Loucy (cell line): ENCODE data around the gene BCAS2.

ENCODE experiments used
- H2AFZ ChIP-seq: fragments of 200-600 bp; sonication (generic); 2 replicates; pipeline ENCODE4 v1.6.0; 2016; ENCODE audit warnings: antibody characterized with exemption, mild to moderate bottlenecking, low read length, moderate library complexity
- H3F3A ChIP-seq: fragments of 200-600 bp; 2 replicates; pipeline ENCODE4 v1.6.0; 2016; ENCODE audit warnings: antibody characterized with exemption, low read depth, mild to moderate bottlenecking
- H3K27me3 ChIP-seq: fragments of 200-600 bp; sonication (generic); 2 replicates; pipeline ENCODE4 v1.6.1; 2014; ENCODE audit warnings: low read length, mild to moderate bottlenecking; ENCODE audit not compliant: insufficient read depth, poor library complexity, severe bottlenecking
- H3K36me3 ChIP-seq: fragments of 200-600 bp; sonication (generic); 2 replicates; pipeline ENCODE4 v1.6.1; 2016; ENCODE audit warnings: low read length; ENCODE audit not compliant: insufficient read depth
- H3K4me1 ChIP-seq: fragments of 200-600 bp; sonication (generic); 2 replicates; pipeline ENCODE4 v1.5.1; 2014; ENCODE audit warnings: low read length, mild to moderate bottlenecking; ENCODE audit not compliant: insufficient read depth, poor library complexity, severe bottlenecking
- H3K4me2 ChIP-seq: fragments of 200-600 bp; sonication (generic); 2 replicates; pipeline ENCODE4 v1.6.0; 2014; ENCODE audit warnings: antibody characterized with exemption, low read length, low read depth, mild to moderate bottlenecking; ENCODE audit not compliant: poor library complexity, severe bottlenecking
- H3K4me3 ChIP-seq: fragments of 200-600 bp; sonication (generic); 2 replicates; pipeline ENCODE4 v1.5.1; 2014; ENCODE audit warnings: low read length, mild to moderate bottlenecking, mixed read lengths; ENCODE audit not compliant: poor library complexity, severe bottlenecking
- H3K79me2 ChIP-seq: fragments of 200-600 bp; sonication (generic); 2 replicates; pipeline ENCODE4 v1.6.1; 2014; ENCODE audit warnings: low read length; ENCODE audit not compliant: insufficient read depth
- H3K9ac ChIP-seq: fragments of 200-600 bp; sonication (generic); 2 replicates; pipeline ENCODE4 v1.6.0; 2014; ENCODE audit warnings: mild to moderate bottlenecking, low read depth, low read length, moderate library complexity; ENCODE audit not compliant: poor library complexity, severe bottlenecking
- H3K9me2 ChIP-seq: fragments of 200-600 bp; sonication (generic); replicated peaks from 2 replicates; pipeline ENCODE4 v1.6.1; 2016; ENCODE audit warnings: low read depth, low read length, mixed read lengths
- H3K9me3 ChIP-seq: fragments of 200-600 bp; sonication (generic); 2 replicates; pipeline ENCODE4 v1.6.1; 2014; ENCODE audit warnings: mild to moderate bottlenecking, antibody characterized with exemption, low read length, low read depth; ENCODE audit not compliant: insufficient read depth
- H4K20me1 ChIP-seq: fragments of 200-600 bp; sonication (generic); 2 replicates; pipeline ENCODE4 v1.6.0; 2014; ENCODE audit warnings: antibody characterized with exemption, low read length, mild to moderate bottlenecking; ENCODE audit not compliant: insufficient read depth, poor library complexity, severe bottlenecking
- EZH2phosphoT487 ChIP-seq: fragments of 200-600 bp; IDR thresholded peaks from 2 replicates; pipeline ENCODE4 v1.6.1; 2018; ENCODE audit warnings: antibody characterized with exemption, mild to moderate bottlenecking, moderate library complexity, borderline replicate concordance
- TF ChIP-seq, protein P1 (sequence below): fragments of 200-600 bp; sonication (generic); conservative IDR thresholded peaks from 2 replicates; pipeline ENCODE4 v1.5.1; 2014; ENCODE audit warnings: mild to moderate bottlenecking, antibody characterized with exemption, low read length

Gene BCAS2

DNA sequence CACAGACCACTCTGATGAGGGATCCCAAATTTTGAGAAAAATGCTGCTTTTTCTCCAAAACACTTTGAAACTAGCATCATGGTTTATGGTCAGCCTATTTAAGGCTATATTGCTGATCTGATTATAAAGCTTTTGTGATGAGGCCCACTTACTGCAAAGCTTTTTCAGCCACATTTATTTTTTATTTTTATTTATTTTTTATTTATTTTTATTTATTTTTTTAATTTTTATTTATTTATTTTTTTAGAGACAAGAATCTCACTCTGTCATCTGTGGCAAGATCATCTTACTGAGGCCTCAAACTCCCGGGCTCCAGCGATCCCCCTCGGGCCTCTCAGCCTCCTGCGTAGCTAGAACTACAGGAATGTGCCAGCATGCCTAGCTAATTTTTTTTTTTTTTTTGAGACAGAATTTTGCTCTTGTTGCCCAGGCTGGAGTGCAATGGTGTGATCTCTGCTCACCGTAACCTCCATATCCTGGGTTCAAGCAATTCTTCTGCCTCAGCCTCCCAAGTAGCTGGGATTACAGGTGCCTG, 5.2 kb upstream of the BCAS2 start:
- H3K4me2 ChIP-seq, result no peak overlapping the region
- H4K20me1 ChIP-seq, result no peaks in the 10 kb centered on the region
- no peak overlapping the region for H2AFZ ChIP-seq
- no peaks in the 10 kb centered on the region for H3K36me3 ChIP-seq
- no peaks in the 10 kb centered on the region for H3K9me2 ChIP-seq
- H3K9me3 ChIP-seq, result no peaks in the 10 kb centered on the region
- peaks cover 8% of the 10 kb centered on the region for H3K4me1 ChIP-seq
- H3K27me3 ChIP-seq, result peaks cover 88% of the 10 kb centered on the region
- H3F3A ChIP-seq, result no peaks in the 10 kb centered on the region
- TF ChIP-seq, protein P1, sequence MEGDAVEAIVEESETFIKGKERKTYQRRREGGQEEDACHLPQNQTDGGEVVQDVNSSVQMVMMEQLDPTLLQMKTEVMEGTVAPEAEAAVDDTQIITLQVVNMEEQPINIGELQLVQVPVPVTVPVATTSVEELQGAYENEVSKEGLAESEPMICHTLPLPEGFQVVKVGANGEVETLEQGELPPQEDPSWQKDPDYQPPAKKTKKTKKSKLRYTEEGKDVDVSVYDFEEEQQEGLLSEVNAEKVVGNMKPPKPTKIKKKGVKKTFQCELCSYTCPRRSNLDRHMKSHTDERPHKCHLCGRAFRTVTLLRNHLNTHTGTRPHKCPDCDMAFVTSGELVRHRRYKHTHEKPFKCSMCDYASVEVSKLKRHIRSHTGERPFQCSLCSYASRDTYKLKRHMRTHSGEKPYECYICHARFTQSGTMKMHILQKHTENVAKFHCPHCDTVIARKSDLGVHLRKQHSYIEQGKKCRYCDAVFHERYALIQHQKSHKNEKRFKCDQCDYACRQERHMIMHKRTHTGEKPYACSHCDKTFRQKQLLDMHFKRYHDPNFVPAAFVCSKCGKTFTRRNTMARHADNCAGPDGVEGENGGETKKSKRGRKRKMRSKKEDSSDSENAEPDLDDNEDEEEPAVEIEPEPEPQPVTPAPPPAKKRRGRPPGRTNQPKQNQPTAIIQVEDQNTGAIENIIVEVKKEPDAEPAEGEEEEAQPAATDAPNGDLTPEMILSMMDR, result no peak
- no peak for TF ChIP-seq EZH2phosphoT487
- no peaks in the 10 kb centered on the region for H3K79me2 ChIP-seq
- no peak overlapping the region for H3K9ac ChIP-seq
- no peak overlapping the region for H3K4me3 ChIP-seq

DNA sequence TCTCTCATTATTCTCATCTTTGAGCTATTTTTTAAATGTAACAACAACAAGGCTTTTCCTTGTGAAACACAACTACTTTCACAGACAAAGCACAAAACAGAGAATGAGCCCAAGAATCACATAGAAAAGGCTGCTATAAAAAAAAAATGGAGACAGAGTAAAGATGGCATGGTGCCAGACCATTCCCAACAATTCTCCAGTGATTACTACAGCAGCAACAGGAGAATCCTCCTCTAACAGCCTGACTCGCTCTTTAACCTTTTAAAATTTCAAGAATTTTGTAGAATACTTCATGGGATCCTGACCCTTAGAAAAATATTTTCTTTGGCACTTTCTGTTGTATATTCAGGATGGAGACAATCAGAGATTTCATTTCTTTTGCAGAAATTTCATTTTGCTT, 3.8 kb upstream of the BCAS2 start:
- Histone ChIP-seq H3K27me3 (peaks cover 81% of the 10 kb centered on the region), H3K79me2 (peaks cover 11% of the 10 kb centered on the region), H3K9me3 (no peaks in the 10 kb centered on the region), H3K4me1 (peaks cover 16% of the 10 kb centered on the region), H3K9ac (no peak overlapping the region), H3K9me2 (no peaks in the 10 kb centered on the region), H4K20me1 (no peaks in the 10 kb centered on the region), H2AFZ (no peak overlapping the region), H3K4me2 (no peak overlapping the region), H3K4me3 (no peak overlapping the region), H3K36me3 (no peaks in the 10 kb centered on the region), H3F3A (no peaks in the 10 kb centered on the region)
- TF ChIP-seq, protein P1, result no peak
- TF ChIP-seq EZH2phosphoT487, result no peak

DNA sequence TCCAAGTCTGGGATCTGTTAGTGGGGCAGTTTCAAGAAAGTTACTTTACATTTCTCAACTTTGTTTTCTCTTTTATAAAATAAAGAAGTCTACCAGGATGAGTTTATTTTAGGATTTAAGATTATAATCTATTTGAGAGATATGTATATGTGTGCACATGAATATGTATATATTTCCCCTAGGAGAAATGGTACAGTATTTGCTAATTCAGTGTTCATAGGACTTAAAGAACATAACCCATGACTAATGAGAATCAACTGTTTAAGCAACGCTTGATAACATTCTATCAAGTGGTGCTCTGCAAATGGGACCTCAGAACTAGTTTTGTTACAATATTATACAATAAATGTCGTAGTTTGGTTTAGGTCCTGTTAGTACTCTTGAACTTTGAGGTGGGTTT, 7.0 kb downstream of the BCAS2 start:
- H3F3A ChIP-seq, result no peaks in the 10 kb centered on the region
- H3K9me2 ChIP-seq, result no peaks in the 10 kb centered on the region
- no peaks in the 10 kb centered on the region for H3K27me3 ChIP-seq
- no peak overlapping the region for H3K4me2 ChIP-seq
- no peak overlapping the region for H3K4me3 ChIP-seq
- peaks cover 52% of the 10 kb centered on the region for H3K36me3 ChIP-seq
- peak overlapping the region; percentile 22 for H3K9ac ChIP-seq
- H3K4me1 ChIP-seq, result peaks cover 14% of the 10 kb centered on the region
- no peak for TF ChIP-seq EZH2phosphoT487
- TF ChIP-seq, protein P1, result no peak
- H3K79me2 ChIP-seq, result peaks cover 25% of the 10 kb centered on the region
- no peaks in the 10 kb centered on the region for H3K9me3 ChIP-seq
- peaks cover 5% of the 10 kb centered on the region for H4K20me1 ChIP-seq
- no peak overlapping the region for H2AFZ ChIP-seq
